ENCODE data around the gene FAT3. TPM values are rescaled to one million over a fixed set of nuclear protein-coding genes. Genes with fewer than 3 reads are reported as not detected.

Gene FAT3
- total and polyA plus RNA-seq, 9 of the 15 experiments (the other 6 are each of a cell fraction or from before 2014, with no cell fraction given) = under 0.01 TPM; not detected in 7

DNA sequence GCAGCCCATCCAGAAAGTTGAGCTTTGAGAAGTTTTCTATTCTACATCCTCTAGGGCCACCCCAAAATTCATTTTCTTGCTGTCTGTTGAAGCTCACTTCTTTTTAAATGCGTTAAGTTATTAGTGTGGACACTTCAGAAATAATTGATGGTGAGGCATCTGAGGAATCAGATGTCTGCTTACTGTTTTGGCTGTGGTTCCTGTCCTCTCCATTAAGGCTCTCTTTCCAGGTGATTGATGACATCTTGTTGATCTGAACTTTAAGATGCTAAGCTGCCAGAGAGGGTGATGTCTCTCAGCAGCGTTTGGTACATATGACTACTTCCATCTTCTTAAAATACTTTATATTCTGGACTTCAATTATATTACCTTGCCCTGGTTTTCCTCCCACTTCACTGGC is 45.2 kb downstream of the FAT3 start:
- 3% methylated on average over 2 of the region's 2 CpGs for WGBS (ENCODE audit: insufficient coverage, low coverage, missing lambda C conversion rate)
- no TSS peak for BruUV-seq (replicated peaks)
- TF ChIP-seq PCBP1 (IDR thresholded peaks at IDR 0.05; ENCODE audit: low read depth, low read length, poor library complexity, severe bottlenecking) (no peak), TSC22D4 (tag; IDR thresholded peaks at IDR 0.05) (no peak), ZC3H4 (CRISPR knock-in tag; IDR thresholded peaks at IDR 0.05; ENCODE audit: borderline replicate concordance) (no peak), POLR2AphosphoS2 (IDR thresholded peaks at IDR 0.05; ENCODE audit: low read length) (no peak), ZBTB1 (CRISPR knock-in tag; IDR thresholded peaks at IDR 0.05; ENCODE audit: borderline replicate concordance, low read depth) (no peak), ZNF133 (CRISPR knock-in tag; IDR thresholded peaks at IDR 0.05) (no peak), TCFL5 (CRISPR knock-in tag; conservative IDR thresholded peaks at IDR 0.05) (no peak), TRIM24 (IDR thresholded peaks at IDR 0.05) (no peak), XRCC4 (IDR thresholded peaks at IDR 0.05; ENCODE audit: extremely low read depth, insufficient read depth, insufficient read length) (no peak), ZNF695 (CRISPR knock-in tag; IDR thresholded peaks at IDR 0.05) (no peak), CHD4 (IDR thresholded peaks at IDR 0.05; ENCODE audit: insufficient read depth, insufficient replicate concordance, low read depth, low read length, poor library complexity, severe bottlenecking) (no peak), ZFP30 (CRISPR knock-in tag; IDR thresholded peaks at IDR 0.05; ENCODE audit: borderline replicate concordance) (no peak), RAD21 (CRISPR knock-in tag; conservative IDR thresholded peaks at IDR 0.05 in 1 of 2, IDR thresholded peaks at IDR 0.05 in 1 of 2) (no peak), TFAM (CRISPR knock-in tag; conservative IDR thresholded peaks at IDR 0.05) (no peak), POLR2G (IDR thresholded peaks at IDR 0.05; ENCODE audit: low read depth, low read length) (no peak), HOXB6 (CRISPR knock-in tag; IDR thresholded peaks at IDR 0.05; ENCODE audit: borderline replicate concordance) (no peak)
- TF ChIP-seq, protein P1, sequence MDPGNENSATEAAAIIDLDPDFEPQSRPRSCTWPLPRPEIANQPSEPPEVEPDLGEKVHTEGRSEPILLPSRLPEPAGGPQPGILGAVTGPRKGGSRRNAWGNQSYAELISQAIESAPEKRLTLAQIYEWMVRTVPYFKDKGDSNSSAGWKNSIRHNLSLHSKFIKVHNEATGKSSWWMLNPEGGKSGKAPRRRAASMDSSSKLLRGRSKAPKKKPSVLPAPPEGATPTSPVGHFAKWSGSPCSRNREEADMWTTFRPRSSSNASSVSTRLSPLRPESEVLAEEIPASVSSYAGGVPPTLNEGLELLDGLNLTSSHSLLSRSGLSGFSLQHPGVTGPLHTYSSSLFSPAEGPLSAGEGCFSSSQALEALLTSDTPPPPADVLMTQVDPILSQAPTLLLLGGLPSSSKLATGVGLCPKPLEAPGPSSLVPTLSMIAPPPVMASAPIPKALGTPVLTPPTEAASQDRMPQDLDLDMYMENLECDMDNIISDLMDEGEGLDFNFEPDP (CRISPR knock-in tag; IDR thresholded peaks at IDR 0.05) = no peak
- TF ChIP-seq, protein P2, sequence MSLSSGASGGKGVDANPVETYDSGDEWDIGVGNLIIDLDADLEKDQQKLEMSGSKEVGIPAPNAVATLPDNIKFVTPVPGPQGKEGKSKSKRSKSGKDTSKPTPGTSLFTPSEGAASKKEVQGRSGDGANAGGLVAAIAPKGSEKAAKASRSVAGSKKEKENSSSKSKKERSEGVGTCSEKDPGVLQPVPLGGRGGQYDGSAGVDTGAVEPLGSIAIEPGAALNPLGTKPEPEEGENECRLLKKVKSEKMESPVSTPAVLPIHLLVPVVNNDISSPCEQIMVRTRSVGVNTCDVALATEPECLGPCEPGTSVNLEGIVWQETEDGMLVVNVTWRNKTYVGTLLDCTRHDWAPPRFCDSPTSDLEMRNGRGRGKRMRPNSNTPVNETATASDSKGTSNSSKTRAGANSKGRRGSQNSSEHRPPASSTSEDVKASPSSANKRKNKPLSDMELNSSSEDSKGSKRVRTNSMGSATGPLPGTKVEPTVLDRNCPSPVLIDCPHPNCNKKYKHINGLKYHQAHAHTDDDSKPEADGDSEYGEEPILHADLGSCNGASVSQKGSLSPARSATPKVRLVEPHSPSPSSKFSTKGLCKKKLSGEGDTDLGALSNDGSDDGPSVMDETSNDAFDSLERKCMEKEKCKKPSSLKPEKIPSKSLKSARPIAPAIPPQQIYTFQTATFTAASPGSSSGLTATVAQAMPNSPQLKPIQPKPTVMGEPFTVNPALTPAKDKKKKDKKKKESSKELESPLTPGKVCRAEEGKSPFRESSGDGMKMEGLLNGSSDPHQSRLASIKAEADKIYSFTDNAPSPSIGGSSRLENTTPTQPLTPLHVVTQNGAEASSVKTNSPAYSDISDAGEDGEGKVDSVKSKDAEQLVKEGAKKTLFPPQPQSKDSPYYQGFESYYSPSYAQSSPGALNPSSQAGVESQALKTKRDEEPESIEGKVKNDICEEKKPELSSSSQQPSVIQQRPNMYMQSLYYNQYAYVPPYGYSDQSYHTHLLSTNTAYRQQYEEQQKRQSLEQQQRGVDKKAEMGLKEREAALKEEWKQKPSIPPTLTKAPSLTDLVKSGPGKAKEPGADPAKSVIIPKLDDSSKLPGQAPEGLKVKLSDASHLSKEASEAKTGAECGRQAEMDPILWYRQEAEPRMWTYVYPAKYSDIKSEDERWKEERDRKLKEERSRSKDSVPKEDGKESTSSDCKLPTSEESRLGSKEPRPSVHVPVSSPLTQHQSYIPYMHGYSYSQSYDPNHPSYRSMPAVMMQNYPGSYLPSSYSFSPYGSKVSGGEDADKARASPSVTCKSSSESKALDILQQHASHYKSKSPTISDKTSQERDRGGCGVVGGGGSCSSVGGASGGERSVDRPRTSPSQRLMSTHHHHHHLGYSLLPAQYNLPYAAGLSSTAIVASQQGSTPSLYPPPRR (CRISPR knock-in tag; IDR thresholded peaks at IDR 0.05; ENCODE audit: borderline replicate concordance) = no peak

More for the DNA sequence above, 45.2 kb downstream of the FAT3 start:
- no peaks in the 10 kb centered on the region for H3K4me1 ChIP-seq (replicated peaks in 1 of 2; ENCODE audit: control insufficient read depth in 2 of 2, insufficient read depth in 2 of 2, low read length in 2 of 2)
- no peak overlapping the region for H3K27ac ChIP-seq (ENCODE audit: extremely low read depth, low read depth, low read length)
- no peak for DNase-seq (ENCODE audit: extremely low read depth in 1 of 4, low spot score in 3 of 4)
- no peaks in the 10 kb centered on the region for H3K79me2 ChIP-seq (ENCODE audit: control insufficient read depth, insufficient read depth, low read length)
- no peaks in the 10 kb centered on the region for H3K27me3 ChIP-seq (ENCODE audit: control insufficient read depth in 2 of 2, insufficient read depth in 2 of 2, low read length in 2 of 2)
- in situ Hi-C loops (cut with MboI) = no loop called here
- FAIRE-seq = no peak
- H3K4me3 ChIP-seq = no peak overlapping the region
- no peak overlapping the region for H2AFZ ChIP-seq (ENCODE audit: low read depth, low read length)
- ChIA-PET CTCF (ENCODE audit: low intra/inter-chr PET ratio) (no interaction called here), POLR2A (no interaction called here)
- no peak for ATAC-seq
- H4K20me1 ChIP-seq (replicated peaks; ENCODE audit: control insufficient read depth, insufficient read depth, low read length) = no peaks in the 10 kb centered on the region
- H3K9me3 ChIP-seq (replicated peaks; ENCODE audit: control insufficient read depth, insufficient read depth, low read depth, low read length) = no peaks in the 10 kb centered on the region
- intact Hi-C loops (cut with micrococcal nuclease) = no loop called here
- H3K36me3 ChIP-seq (ENCODE audit: control insufficient read depth, insufficient read depth, low read length) = no peaks in the 10 kb centered on the region
- H3K4me2 ChIP-seq (ENCODE audit: insufficient read depth, low read length) = no peak overlapping the region
- H3K9ac ChIP-seq (ENCODE audit: insufficient read depth in 1 of 2, low read depth in 2 of 2, low read length in 2 of 2) = no peak overlapping the region
- H3K9me1 ChIP-seq (ENCODE audit: control insufficient read depth, insufficient read depth, low read length) = no peaks in the 10 kb centered on the region
